ENCODE measurements around the gene RHBDL3.

The RHBDL3 gene

DNA sequence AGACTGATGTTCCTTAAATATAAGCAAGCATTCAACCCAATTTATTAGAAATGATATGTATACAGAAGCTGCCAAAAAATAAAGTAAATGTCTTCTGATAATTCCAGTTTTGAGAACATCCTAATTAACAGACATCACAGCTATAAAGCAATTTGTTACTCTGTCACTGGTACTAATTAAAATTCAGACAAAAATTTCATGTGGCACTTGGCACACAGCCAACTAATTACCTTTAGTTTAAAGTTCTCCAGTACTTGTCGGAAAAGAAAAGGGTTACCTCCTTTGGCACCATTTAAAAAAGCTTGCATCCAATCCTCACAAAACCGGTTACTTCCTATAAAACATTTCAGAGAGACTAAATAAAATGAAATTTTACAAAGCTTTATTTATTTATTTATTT is 67.6 kb downstream of the RHBDL3 start:
- Histone ChIP-seq H3K4me2 (ENCODE audit: insufficient read depth, low read length) (no peak overlapping the region), H3K27me3 (ENCODE audit: insufficient read depth, low read length, poor library complexity) (no peaks in the 10 kb centered on the region), H3K9me3 (ENCODE audit: insufficient read depth, low read length, severe bottlenecking) (no peaks in the 10 kb centered on the region), H3K4me1 (ENCODE audit: insufficient read depth, low read length) (peaks cover 24% of the 10 kb centered on the region), H3K9ac (ENCODE audit: low read depth, low read length) (no peak overlapping the region), H3K4me3 (ENCODE audit: low read depth in 1 of 2, low read length in 2 of 2) (no peak overlapping the region), H3K27ac (ENCODE audit: low read length) (no peak overlapping the region), H3K36me3 (ENCODE audit: insufficient read depth, low read length) (peaks cover 38% of the 10 kb centered on the region), H2AFZ (ENCODE audit: low read depth, low read length) (no peak overlapping the region), H4K20me1 (ENCODE audit: insufficient read depth, low read length) (no peaks in the 10 kb centered on the region), H3K79me2 (ENCODE audit: insufficient read depth, low read length) (no peaks in the 10 kb centered on the region)
- no peak for ATAC-seq (ENCODE audit: insufficient read depth, low read depth)
- no peak for TF ChIP-seq EZH2 (IDR thresholded peaks at IDR 0.05; ENCODE audit: borderline replicate concordance, low read depth, low read length, severe bottlenecking)
- TF ChIP-seq CTCF (IDR thresholded peaks at IDR 0.05; ENCODE audit: borderline replicate concordance, extremely low read depth, low read length, poor library complexity, severe bottlenecking), result no peak
- no peak for DNase-seq

DNA sequence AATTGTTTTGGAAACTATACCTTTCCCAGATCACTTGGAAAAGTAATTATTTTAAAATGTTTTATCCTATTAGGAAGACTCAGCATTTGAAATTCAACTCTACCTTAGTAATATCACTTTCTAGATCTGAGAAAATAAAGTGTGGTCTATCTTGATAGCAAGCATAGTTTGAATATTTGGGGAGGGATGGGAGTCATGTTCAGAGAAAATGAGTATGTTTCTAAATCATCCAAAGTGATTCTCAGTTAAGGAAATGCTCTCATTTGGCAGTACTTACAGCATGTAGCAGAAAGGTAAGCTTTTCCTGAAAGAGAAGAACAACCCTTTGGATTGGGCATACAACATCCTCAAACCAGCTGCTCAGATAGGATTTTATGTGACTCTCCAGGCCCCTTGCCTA is 69.4 kb downstream of the RHBDL3 start:
- no peaks in the 10 kb centered on the region for H4K20me1 ChIP-seq (ENCODE audit: insufficient read depth, low read length)
- TF ChIP-seq EZH2 (IDR thresholded peaks at IDR 0.05; ENCODE audit: borderline replicate concordance, low read depth, low read length, severe bottlenecking), result no peak
- TF ChIP-seq CTCF (IDR thresholded peaks at IDR 0.05; ENCODE audit: borderline replicate concordance, extremely low read depth, low read length, poor library complexity, severe bottlenecking), result no peak
- no peaks in the 10 kb centered on the region for H3K9me3 ChIP-seq (ENCODE audit: insufficient read depth, low read length, severe bottlenecking)
- DNase-seq, result no peak
- peaks cover 26% of the 10 kb centered on the region for H3K4me1 ChIP-seq (ENCODE audit: insufficient read depth, low read length)
- no peak overlapping the region for H3K4me2 ChIP-seq (ENCODE audit: insufficient read depth, low read length)
- peaks cover 2% of the 10 kb centered on the region; the same call in 1 of the 2 replicates for H3K79me2 ChIP-seq (ENCODE audit: insufficient read depth, low read length)
- ATAC-seq (ENCODE audit: insufficient read depth, low read depth), result no peak
- H3K4me3 ChIP-seq (ENCODE audit: low read depth in 1 of 2, low read length in 2 of 2), result no peak overlapping the region
- H3K9ac ChIP-seq (ENCODE audit: low read depth, low read length), result no peak overlapping the region
- no peak overlapping the region for H2AFZ ChIP-seq (ENCODE audit: low read depth, low read length)
- H3K27ac ChIP-seq (ENCODE audit: low read length), result no peak overlapping the region
- no peaks in the 10 kb centered on the region for H3K27me3 ChIP-seq (ENCODE audit: insufficient read depth, low read length, poor library complexity)
- peaks cover 49% of the 10 kb centered on the region for H3K36me3 ChIP-seq (ENCODE audit: insufficient read depth, low read length)

GRCh38 chr17:32335687-32336086 is 70.1 kb downstream of the RHBDL3 start:
- Histone ChIP-seq H3K36me3 (ENCODE audit: insufficient read depth, low read length) (peaks cover 49% of the 10 kb centered on the region), H3K4me3 (ENCODE audit: low read depth in 1 of 2, low read length in 2 of 2) (no peak overlapping the region), H3K9ac (ENCODE audit: low read depth, low read length) (no peak overlapping the region), H2AFZ (ENCODE audit: low read depth, low read length) (no peak overlapping the region), H3K27me3 (ENCODE audit: insufficient read depth, low read length, poor library complexity) (no peaks in the 10 kb centered on the region), H3K79me2 (ENCODE audit: insufficient read depth, low read length) (peaks cover 3% of the 10 kb centered on the region; the same call in 1 of the 2 replicates), H4K20me1 (ENCODE audit: insufficient read depth, low read length) (no peaks in the 10 kb centered on the region), H3K4me2 (ENCODE audit: insufficient read depth, low read length) (no peak overlapping the region), H3K9me3 (ENCODE audit: insufficient read depth, low read length, severe bottlenecking) (no peaks in the 10 kb centered on the region), H3K27ac (ENCODE audit: low read length) (no peak overlapping the region), H3K4me1 (ENCODE audit: insufficient read depth, low read length) (peaks cover 26% of the 10 kb centered on the region)
- no peak for ATAC-seq (ENCODE audit: insufficient read depth, low read depth)
- DNase-seq, result no peak
- TF ChIP-seq EZH2 (IDR thresholded peaks at IDR 0.05; ENCODE audit: borderline replicate concordance, low read depth, low read length, severe bottlenecking) (no peak), CTCF (IDR thresholded peaks at IDR 0.05; ENCODE audit: borderline replicate concordance, extremely low read depth, low read length, poor library complexity, severe bottlenecking) (no peak)

All from DND-41 (cell line).